HFFc6 (cell line): ENCODE data around the gene NCAPH2. TPM values are rescaled to one million over a fixed set of nuclear protein-coding genes. Genes with fewer than 3 reads are reported as not detected.

Source experiments
- DNase-seq: peaks from one replicate; pipeline ENCODE4 v3.0.0-alpha.2; 2018
- H3K27ac Mint-ChIP-seq: 2 replicates; pipeline ENCODE4 v1.8.0; 2020; ENCODE audit warnings: mild to moderate bottlenecking, mixed read lengths
- H3K27me3 Mint-ChIP-seq: 2 replicates; pipeline ENCODE4 v1.8.0; 2021; ENCODE audit warnings: mild to moderate bottlenecking, moderate library complexity, mixed read lengths; ENCODE audit not compliant: insufficient read depth
- H3K36me3 Mint-ChIP-seq: 2 replicates; pipeline ENCODE4 v1.8.0; 2021; ENCODE audit warnings: low read depth, mixed read lengths
- H3K4me1 Mint-ChIP-seq: 2 replicates; pipeline ENCODE4 v1.8.0; 2020; ENCODE audit warnings: low read depth, mixed read lengths
- H3K4me3 Mint-ChIP-seq: 2 replicates; pipeline ENCODE4 v1.8.0; 2020; ENCODE audit warnings: mild to moderate bottlenecking, moderate library complexity, mixed read lengths
- H3K9me3 Mint-ChIP-seq: 2 replicates; pipeline ENCODE4 v1.8.0; 2020; ENCODE audit warnings: mild to moderate bottlenecking, mixed read lengths
- CTCF ChIP-seq: fragments of 200-600 bp; sonication (generic); IDR thresholded peaks from 2 replicates; pipeline ENCODE4 v1.5.0; 2021; ENCODE audit warnings: antibody characterized with exemption, mild to moderate bottlenecking
- total RNA-seq, 6 experiments: library from RNA; stranded (reverse); fragmentation: NEBNext Ultra II Directional; extraction: Animal tissue kit (Norgen Biotek cat#: 25700); gene quantifications; 2 replicates in 1 of 6; 3 replicates in 5 of 6; pipeline ENCODE4 v1.2.3, GENCODE V29; 2021

Gene NCAPH2
- total RNA-seq, 6 experiments from 2014 or later = 31.7 to 54.1 (median 50.0) TPM

GRCh38 chr22:50476868-50477267, 31.2 kb upstream of the NCAPH2 start:
- Mint-ChIP-seq H3K36me3 (no peaks in the 10 kb centered on the region), H3K27ac (no peak overlapping the region), H3K9me3 (no peaks in the 10 kb centered on the region), H3K4me3 (no peak overlapping the region; the same call in 1 of the 2 replicates), H3K4me1 (peaks cover 26% of the 10 kb centered on the region), H3K27me3 (peaks cover 11% of the 10 kb centered on the region)
- TF ChIP-seq CTCF = no peak
- DNase-seq = no peak

- DNase-seq = no peak
- TF ChIP-seq CTCF = no peak
- Mint-ChIP-seq H3K27ac (no peak overlapping the region), H3K36me3 (no peaks in the 10 kb centered on the region), H3K27me3 (peaks cover 10% of the 10 kb centered on the region), H3K4me3 (no peak overlapping the region), H3K9me3 (no peaks in the 10 kb centered on the region), H3K4me1 (peaks cover 24% of the 10 kb centered on the region)
Measured at GRCh38 chr22:50477923-50478322, 30.1 kb upstream of the NCAPH2 start.

- Mint-ChIP-seq H3K9me3 (no peaks in the 10 kb centered on the region), H3K4me1 (peaks cover 9% of the 10 kb centered on the region), H3K27ac (no peak overlapping the region), H3K36me3 (no peaks in the 10 kb centered on the region), H3K4me3 (no peak overlapping the region), H3K27me3 (peaks cover 8% of the 10 kb centered on the region)
- TF ChIP-seq CTCF = no peak
- no peak for DNase-seq
Measured at GRCh38 chr22:50479721-50480120, 28.3 kb upstream of the NCAPH2 start.

- Mint-ChIP-seq H3K27ac (no peak overlapping the region), H3K36me3 (no peaks in the 10 kb centered on the region), H3K4me1 (peaks cover 11% of the 10 kb centered on the region), H3K4me3 (no peak overlapping the region), H3K27me3 (peaks cover 8% of the 10 kb centered on the region), H3K9me3 (no peaks in the 10 kb centered on the region)
- no peak for TF ChIP-seq CTCF
- DNase-seq = no peak
Measured at GRCh38 chr22:50481045-50481439, 27.0 kb upstream of the NCAPH2 start.

- Mint-ChIP-seq H3K9me3 (no peaks in the 10 kb centered on the region), H3K27me3 (peaks cover 8% of the 10 kb centered on the region), H3K4me3 (no peak within 1 kb of the TSS; the same call in 1 of the 2 replicates), H3K36me3 (no peaks in the 10 kb centered on the region), H3K4me1 (peaks cover 15% of the 10 kb centered on the region), H3K27ac (no peak within 1 kb of the TSS)
- DNase-seq = no peak
- no peak for TF ChIP-seq CTCF
Measured at GRCh38 chr22:50481440-50482106, 26.5 kb upstream of the NCAPH2 start, which contains the start of gene ADM2. Gene ADM2 (plus strand): TSS chr22:50481543. CDS start chr22:50481848, 305 bp downstream.
